DOHH2 (cell line): Measurements from ENCODE around the gene GJA5.

Source experiments
- EZH2phosphoT487 ChIP-seq: fragments of 200-600 bp; sonication (generic); IDR thresholded peaks from 2 replicates; pipeline ENCODE4 v1.6.1; 2017; ENCODE audit warnings: borderline replicate concordance, mild to moderate bottlenecking, antibody characterized with exemption, low read length, moderate library complexity, mixed read lengths
- TF ChIP-seq, protein P1 (sequence below): fragments of 200-600 bp; sonication (generic); IDR thresholded peaks from one replicate; pipeline ENCODE4 v1.5.1; 2014; ENCODE audit warnings: antibody characterized with exemption, mild to moderate bottlenecking, low read depth, low read length; ENCODE audit not compliant: poor library complexity, severe bottlenecking

DNA sequence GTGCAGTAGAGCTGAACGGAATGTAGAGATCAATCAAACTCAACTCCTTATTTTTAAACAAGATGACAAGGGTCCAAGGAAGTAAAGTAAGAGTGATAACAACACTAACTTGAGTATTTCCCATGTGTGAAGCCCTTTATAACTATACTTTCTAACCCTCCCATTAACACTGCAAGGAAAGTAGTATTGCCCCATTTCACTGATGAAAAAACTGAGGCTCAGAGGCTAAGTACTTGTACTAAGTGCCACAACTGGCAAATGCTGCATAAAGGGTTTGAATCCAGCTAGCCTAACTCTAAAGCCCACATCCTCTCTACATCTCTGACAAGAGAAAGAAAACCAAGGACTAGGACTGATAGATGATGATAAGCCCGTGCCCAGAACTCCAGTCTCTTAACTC lies 8.2 kb upstream of the GJA5 start:
- TF ChIP-seq, protein P1, sequence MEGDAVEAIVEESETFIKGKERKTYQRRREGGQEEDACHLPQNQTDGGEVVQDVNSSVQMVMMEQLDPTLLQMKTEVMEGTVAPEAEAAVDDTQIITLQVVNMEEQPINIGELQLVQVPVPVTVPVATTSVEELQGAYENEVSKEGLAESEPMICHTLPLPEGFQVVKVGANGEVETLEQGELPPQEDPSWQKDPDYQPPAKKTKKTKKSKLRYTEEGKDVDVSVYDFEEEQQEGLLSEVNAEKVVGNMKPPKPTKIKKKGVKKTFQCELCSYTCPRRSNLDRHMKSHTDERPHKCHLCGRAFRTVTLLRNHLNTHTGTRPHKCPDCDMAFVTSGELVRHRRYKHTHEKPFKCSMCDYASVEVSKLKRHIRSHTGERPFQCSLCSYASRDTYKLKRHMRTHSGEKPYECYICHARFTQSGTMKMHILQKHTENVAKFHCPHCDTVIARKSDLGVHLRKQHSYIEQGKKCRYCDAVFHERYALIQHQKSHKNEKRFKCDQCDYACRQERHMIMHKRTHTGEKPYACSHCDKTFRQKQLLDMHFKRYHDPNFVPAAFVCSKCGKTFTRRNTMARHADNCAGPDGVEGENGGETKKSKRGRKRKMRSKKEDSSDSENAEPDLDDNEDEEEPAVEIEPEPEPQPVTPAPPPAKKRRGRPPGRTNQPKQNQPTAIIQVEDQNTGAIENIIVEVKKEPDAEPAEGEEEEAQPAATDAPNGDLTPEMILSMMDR: no peak
- TF ChIP-seq EZH2phosphoT487: no peak
